ENCODE results near the gene GNG14. TPM values are rescaled to one million over a fixed set of nuclear protein-coding genes. Genes with fewer than 3 reads are reported as not detected.

The GNG14 gene
- total and polyA plus RNA-seq, 11 donors = not detected

- DNase-seq (no peak), ATAC-seq (no peak)
- H3K27me3 ChIP-seq = no peaks in the 10 kb centered on the region
- no peaks in the 10 kb centered on the region for H3K4me1 ChIP-seq
- no peak for TF ChIP-seq POLR2A (IDR thresholded peaks at IDR 0.05)
- TF ChIP-seq CTCF (IDR thresholded peaks at IDR 0.05) = no peak
- no peak overlapping the region for H3K27ac ChIP-seq
- no peaks in the 10 kb centered on the region for H3K9me3 ChIP-seq
- no peak overlapping the region for H3K4me3 ChIP-seq
- intact Hi-C loops (cut with DNase I) = no loop called here
- H3K36me3 ChIP-seq = peaks cover 0 to 98% (median 90%) of the 10 kb centered on the region in 9 donors
- WGBS, 4 donors = 56 to 72% (median 62%) methylated on average over 9 of the region's 9 CpGs
Measured at GRCh38 chr19:12703046-12703445, 15.2 kb downstream of the GNG14 start.

GRCh38 chr19:12705169-12705568, 17.4 kb downstream of the GNG14 start:
- intact Hi-C loops (cut with DNase I) = no loop called here
- no peak for ATAC-seq
- Histone ChIP-seq H3K27me3 (no peaks in the 10 kb centered on the region), H3K36me3 (peaks cover 0 to 100% (median 98%) of the 10 kb centered on the region in 9 donors), H3K27ac (no peak overlapping the region), H3K4me1 (no peaks in the 10 kb centered on the region), H3K4me3 (no peak overlapping the region), H3K9me3 (no peaks in the 10 kb centered on the region)
- DNase-seq = no peak
- TF ChIP-seq POLR2A (IDR thresholded peaks at IDR 0.05) (no peak), CTCF (IDR thresholded peaks at IDR 0.05) (no peak)
- WGBS, 4 donors = 93 to 96% (median 94%) methylated on average over 11 to 13 of the region's 13 CpGs

GRCh38 chr19:12705654-12706331, 18.0 kb downstream of the GNG14 start:
- no peaks in the 10 kb centered on the region for H3K27me3 ChIP-seq
- no peaks in the 10 kb centered on the region for H3K4me1 ChIP-seq
- ATAC-seq (no peak), DNase-seq (no peak)
- no peak for TF ChIP-seq CTCF (IDR thresholded peaks at IDR 0.05)
- TF ChIP-seq POLR2A (IDR thresholded peaks at IDR 0.05) = no peak
- 91 to 96% (median 94%) methylated on average over 27 to 29 of the region's 29 CpGs for WGBS, 4 donors
- H3K4me3 ChIP-seq = no peak overlapping the region
- intact Hi-C loops (cut with DNase I) = no loop called here
- no peak overlapping the region for H3K27ac ChIP-seq
- peaks cover 0 to 100% (median 98%) of the 10 kb centered on the region in 9 donors for H3K36me3 ChIP-seq
- no peaks in the 10 kb centered on the region for H3K9me3 ChIP-seq

GRCh38 chr19:12706332-12706718, 18.5 kb downstream of the GNG14 start:
- Histone ChIP-seq H3K27me3 (no peaks in the 10 kb centered on the region), H3K4me1 (no peaks in the 10 kb centered on the region), H3K9me3 (no peaks in the 10 kb centered on the region), H3K36me3 (peaks cover 0 to 100% (median 98%) of the 10 kb centered on the region in 9 donors), H3K4me3 (no peak overlapping the region), H3K27ac (no peak overlapping the region)
- ATAC-seq (no peak), DNase-seq (no peak)
- TF ChIP-seq POLR2A (IDR thresholded peaks at IDR 0.05) (no peak), CTCF (IDR thresholded peaks at IDR 0.05) (no peak)
- intact Hi-C loops (cut with DNase I) = no loop called here
- WGBS, 4 donors = 80 to 91% (median 87%) methylated on average over 9 to 13 of the region's 13 CpGs
